Neuron (in vitro differentiated cells): ENCODE results near the gene FAM107A.

Experiments
- H2AFZ ChIP-seq: one replicate; pipeline ENCODE4 v1.6.1; 2013; ENCODE audit warnings: low read depth, mild to moderate bottlenecking, inconsistent platforms, low read length, moderate library complexity
- H3K27me3 ChIP-seq: one replicate; pipeline ENCODE4 v1.6.1; 2013; ENCODE audit warnings: low read length; ENCODE audit not compliant: insufficient read depth
- H3K36me3 ChIP-seq: one replicate; pipeline ENCODE4 v1.6.1; 2013; ENCODE audit warnings: low read length; ENCODE audit not compliant: insufficient read depth
- H3K4me1 ChIP-seq: one replicate; pipeline ENCODE4 v1.6.1; 2013; ENCODE audit warnings: low read length; ENCODE audit not compliant: insufficient read depth
- H3K4me3 ChIP-seq: 2 replicates; pipeline ENCODE4 v1.5.1; 2013; ENCODE audit warnings: mild to moderate bottlenecking, low read length, moderate library complexity
- H3K9me3 ChIP-seq: one replicate; pipeline ENCODE4 v1.6.1; 2013; ENCODE audit warnings: low read length

Gene FAM107A

DNA sequence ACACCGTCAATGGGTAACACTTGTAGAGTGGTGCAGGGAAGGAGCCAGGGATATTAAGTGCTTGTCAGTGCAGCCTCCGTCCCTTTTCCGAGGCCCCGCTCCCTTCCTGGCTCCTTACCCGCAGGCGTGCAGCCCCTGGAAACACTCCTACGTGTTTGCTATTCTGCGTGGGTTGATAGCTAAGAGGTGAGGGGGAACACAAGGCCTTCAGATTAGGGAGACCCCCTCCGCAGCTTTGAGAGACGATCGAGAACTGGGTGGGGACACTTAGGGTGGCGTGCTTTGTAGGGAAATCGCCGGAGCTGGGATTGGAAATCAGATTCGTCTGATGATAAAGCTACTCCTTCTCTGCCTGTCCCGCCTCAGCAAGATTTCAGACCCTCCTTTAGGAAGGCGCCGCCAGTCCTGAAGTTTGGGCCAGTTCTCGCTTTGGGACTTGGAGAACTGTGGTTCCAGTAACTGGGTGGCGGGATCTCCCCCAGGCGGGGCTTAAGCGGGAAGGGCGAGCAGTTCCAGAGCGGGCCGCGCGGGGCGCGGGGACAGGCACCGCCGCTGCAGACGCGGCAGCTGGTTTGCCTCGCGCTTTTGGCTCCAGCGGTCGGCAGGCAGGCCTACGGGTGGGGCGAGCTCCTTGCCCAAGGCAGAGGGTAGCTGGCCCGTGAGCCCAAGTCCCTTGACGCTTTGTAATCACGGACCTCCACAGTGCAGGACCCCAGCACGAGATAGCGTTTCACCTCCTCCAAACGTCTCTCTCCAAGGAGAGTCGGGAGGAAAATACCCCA lies 8.0 kb upstream of the FAM107A start:
- no peaks in the 10 kb centered on the region for H3K9me3 ChIP-seq
- H3K36me3 ChIP-seq, result no peaks in the 10 kb centered on the region
- H3K4me3 ChIP-seq, result no peak overlapping the region
- H3K4me1 ChIP-seq, result peaks cover 34% of the 10 kb centered on the region
- H3K27me3 ChIP-seq, result no peaks in the 10 kb centered on the region
- no peak overlapping the region for H2AFZ ChIP-seq

DNA sequence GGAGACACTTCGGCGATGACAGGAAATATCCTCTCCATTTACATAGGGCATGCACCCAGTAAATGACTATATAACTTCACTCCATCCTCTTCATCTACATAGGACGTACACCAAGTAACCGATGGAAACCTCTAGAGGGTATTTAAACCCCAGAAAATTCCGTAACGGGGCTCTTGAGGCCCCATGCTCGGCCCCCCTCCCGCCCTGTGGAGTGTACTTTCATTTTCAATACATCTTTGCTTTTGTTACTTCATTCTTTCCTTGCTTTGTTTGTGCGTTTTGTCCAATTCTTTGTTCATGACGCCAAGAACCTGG lies 7.5 kb upstream of the FAM107A start:
- Histone ChIP-seq H3K4me1 (peaks cover 37% of the 10 kb centered on the region), H3K9me3 (no peaks in the 10 kb centered on the region), H2AFZ (no peak overlapping the region), H3K36me3 (no peaks in the 10 kb centered on the region), H3K4me3 (no peak overlapping the region), H3K27me3 (no peaks in the 10 kb centered on the region)

- Histone ChIP-seq H3K9me3 (no peaks in the 10 kb centered on the region), H3K4me1 (peaks cover 39% of the 10 kb centered on the region), H2AFZ (no peak overlapping the region), H3K36me3 (no peaks in the 10 kb centered on the region), H3K4me3 (no peak overlapping the region), H3K27me3 (no peaks in the 10 kb centered on the region)
Measured at GRCh38 chr3:58581328-58582091, 4.3 kb upstream of the FAM107A start.

GRCh38 chr3:58580826-58581327 lies 3.7 kb upstream of the FAM107A start:
- no peaks in the 10 kb centered on the region for H3K27me3 ChIP-seq
- H3K4me1 ChIP-seq, result peaks cover 38% of the 10 kb centered on the region
- H3K4me3 ChIP-seq, result no peak overlapping the region
- no peaks in the 10 kb centered on the region for H3K36me3 ChIP-seq
- H3K9me3 ChIP-seq, result no peaks in the 10 kb centered on the region
- H2AFZ ChIP-seq, result no peak overlapping the region

DNA sequence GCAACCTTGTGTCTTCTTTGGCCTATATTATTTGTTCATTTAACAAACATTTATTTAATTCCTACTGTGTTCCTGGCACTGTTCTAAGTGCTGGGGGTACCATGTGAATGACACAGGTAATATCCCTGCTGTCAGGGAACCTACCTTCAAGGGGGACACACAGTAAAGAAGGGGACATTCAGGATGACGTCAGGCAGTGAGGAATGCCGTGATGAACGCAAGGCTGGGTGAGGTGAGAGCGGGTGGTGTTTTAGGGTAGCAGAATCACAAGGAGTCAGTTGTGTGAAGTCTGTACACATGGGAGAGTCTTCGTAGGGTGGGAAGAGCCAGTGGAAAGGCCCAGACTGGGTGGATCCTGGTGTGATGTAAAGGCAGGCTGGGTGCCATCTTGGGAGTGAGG lies 1.7 kb upstream of the FAM107A start:
- Histone ChIP-seq H3K27me3 (no peaks in the 10 kb centered on the region), H3K4me1 (peaks cover 38% of the 10 kb centered on the region), H3K9me3 (no peaks in the 10 kb centered on the region), H3K4me3 (no peak overlapping the region), H2AFZ (no peak overlapping the region), H3K36me3 (no peaks in the 10 kb centered on the region)

- Histone ChIP-seq H3K36me3 (no peaks in the 10 kb centered on the region), H3K27me3 (no peaks in the 10 kb centered on the region), H3K4me1 (peaks cover 23% of the 10 kb centered on the region), H3K9me3 (peaks cover 4% of the 10 kb centered on the region), H3K4me3 (no peak overlapping the region), H2AFZ (no peak overlapping the region)
Measured at GRCh38 chr3:58576716-58577115, 475 bp downstream of the FAM107A start.

- Histone ChIP-seq H3K27me3 (no peaks in the 10 kb centered on the region), H3K36me3 (no peaks in the 10 kb centered on the region), H3K9me3 (peaks cover 4% of the 10 kb centered on the region), H3K4me3 (no peak overlapping the region), H3K4me1 (peaks cover 21% of the 10 kb centered on the region), H2AFZ (no peak overlapping the region)
Measured at GRCh38 chr3:58575971-58576652, 1.1 kb downstream of the FAM107A start.

DNA sequence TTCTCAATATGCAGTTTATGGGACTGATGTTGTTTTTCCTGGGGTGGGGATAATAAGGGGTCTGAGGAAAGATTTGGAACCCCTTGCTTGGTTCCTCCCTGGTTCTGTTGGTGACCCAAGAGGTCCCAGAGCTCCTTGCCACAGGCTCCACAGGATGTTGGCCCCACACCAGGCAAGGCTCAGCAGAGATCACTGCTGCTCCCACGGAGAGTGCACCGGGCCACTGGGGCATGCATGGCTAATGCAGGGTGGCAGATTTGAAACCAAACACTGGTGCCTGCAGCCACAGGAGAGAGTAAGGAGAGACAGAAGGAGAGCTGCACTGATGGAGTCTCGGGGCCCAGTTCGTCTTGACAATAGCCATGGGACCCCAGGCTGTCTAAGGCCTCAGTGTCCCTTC lies 2.5 kb downstream of the FAM107A start:
- no peak overlapping the region for H2AFZ ChIP-seq
- peaks cover 7% of the 10 kb centered on the region for H3K4me1 ChIP-seq
- no peaks in the 10 kb centered on the region for H3K27me3 ChIP-seq
- peaks cover 4% of the 10 kb centered on the region for H3K9me3 ChIP-seq
- H3K4me3 ChIP-seq, result no peak overlapping the region
- H3K36me3 ChIP-seq, result no peaks in the 10 kb centered on the region

DNA sequence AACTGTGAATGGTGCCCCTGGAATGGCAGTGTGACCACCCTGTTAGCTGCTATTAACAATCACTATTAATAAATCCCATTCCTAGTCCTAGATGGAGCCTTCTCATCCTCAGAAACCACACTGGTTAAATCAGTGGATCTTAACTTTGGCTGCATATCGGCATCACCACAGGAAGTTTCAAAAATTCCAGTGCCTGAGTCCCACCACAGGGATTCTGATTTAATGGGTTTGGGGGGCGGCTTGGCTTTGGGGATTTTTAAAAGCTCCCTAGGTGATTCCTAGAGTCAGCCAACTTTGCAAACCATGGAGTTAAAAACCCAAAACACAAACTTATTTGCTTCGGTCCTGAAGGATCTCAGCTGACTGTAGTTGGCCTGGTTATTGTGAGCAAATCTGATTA lies 3.1 kb downstream of the FAM107A start:
- peaks cover 4% of the 10 kb centered on the region for H3K9me3 ChIP-seq
- H3K4me1 ChIP-seq, result peaks cover 7% of the 10 kb centered on the region
- H3K36me3 ChIP-seq, result no peaks in the 10 kb centered on the region
- H3K4me3 ChIP-seq, result no peak overlapping the region
- H3K27me3 ChIP-seq, result no peaks in the 10 kb centered on the region
- H2AFZ ChIP-seq, result no peak overlapping the region

DNA sequence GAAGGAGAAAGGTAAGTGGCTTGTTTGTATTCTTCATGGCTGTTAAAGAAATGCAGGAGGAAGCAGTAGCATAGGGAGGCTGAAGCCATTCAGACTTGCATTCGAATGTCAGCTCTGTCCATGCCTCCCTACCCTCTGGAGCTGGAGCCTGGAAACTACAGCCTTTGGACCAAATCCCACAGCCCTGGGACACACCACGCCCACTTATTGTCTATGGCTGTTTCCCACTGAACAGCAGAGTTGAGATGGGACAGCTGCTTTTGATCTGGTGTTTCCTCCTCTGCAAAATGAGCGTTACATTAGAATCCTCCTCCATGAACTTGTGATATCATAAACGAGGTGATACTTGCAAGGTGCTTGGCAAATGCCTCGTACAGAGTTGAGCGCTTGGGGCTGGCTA lies 3.6 kb downstream of the FAM107A start:
- no peak overlapping the region for H2AFZ ChIP-seq
- peaks cover 4% of the 10 kb centered on the region for H3K9me3 ChIP-seq
- peaks cover 7% of the 10 kb centered on the region for H3K4me1 ChIP-seq
- H3K36me3 ChIP-seq, result no peaks in the 10 kb centered on the region
- no peak overlapping the region for H3K4me3 ChIP-seq
- H3K27me3 ChIP-seq, result no peaks in the 10 kb centered on the region

DNA sequence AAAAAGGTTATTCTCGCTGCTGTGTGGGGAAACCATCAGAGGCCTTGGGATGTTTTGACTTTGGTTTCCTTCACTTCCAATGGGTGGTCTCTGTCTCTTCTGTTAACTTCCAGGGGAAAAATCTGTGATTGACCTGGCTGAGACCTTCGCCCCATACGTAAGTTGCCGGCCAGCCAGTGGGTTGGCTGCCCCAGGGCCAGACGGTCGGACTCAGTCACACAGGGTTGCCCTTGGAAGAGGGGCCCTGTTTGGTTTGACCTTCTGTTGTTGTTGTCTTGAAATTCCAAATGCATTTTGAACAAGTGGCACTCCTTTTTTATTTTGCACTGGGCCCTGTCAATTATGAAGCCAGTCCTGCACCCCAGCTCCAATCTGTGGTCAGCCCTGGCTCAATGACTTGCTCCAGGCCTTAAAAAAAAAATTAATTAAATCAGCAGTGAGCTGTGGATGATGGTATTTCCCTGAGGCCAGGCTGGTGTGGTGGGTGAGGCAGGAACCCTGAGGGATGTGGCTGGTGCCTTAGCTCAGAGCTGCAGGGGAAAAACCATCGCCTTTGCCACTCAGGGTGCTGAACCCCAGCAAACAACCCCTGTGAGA lies 4.5 kb downstream of the FAM107A start:
- Histone ChIP-seq H2AFZ (no peak overlapping the region), H3K4me3 (no peak overlapping the region), H3K4me1 (peaks cover 7% of the 10 kb centered on the region)

DNA sequence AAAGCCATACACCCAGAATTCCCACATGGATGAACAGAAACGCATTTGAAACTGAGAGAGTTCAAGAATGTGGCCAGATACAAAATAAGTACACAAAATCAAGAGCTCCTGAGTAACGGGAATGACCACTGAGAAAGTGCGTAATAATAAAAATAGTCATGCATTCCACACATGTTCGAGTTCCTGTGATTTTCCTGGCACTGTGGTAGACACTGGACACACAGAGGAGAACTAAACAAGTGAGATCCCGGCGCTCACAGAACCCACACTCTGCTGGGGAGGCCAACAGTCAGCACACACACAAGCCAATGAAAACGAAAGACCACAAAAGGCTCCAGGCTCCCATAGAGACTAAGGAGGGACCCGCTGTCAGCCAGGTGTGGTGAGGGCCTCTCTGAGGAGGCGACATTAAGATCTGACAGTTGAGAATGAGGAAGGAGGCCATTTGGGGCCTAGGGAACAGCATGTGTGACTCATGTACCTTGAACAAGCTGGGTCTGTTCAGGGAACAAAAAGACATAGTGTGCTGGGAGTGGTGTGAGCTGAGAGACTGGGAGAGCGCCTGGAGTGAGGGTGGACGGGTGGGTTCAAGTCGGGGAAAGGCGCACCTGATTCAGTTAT lies 5.1 kb downstream of the FAM107A start:
- Histone ChIP-seq H3K4me3 (no peak overlapping the region), H3K36me3 (no peaks in the 10 kb centered on the region), H3K9me3 (peaks cover 4% of the 10 kb centered on the region), H3K27me3 (no peaks in the 10 kb centered on the region), H3K4me1 (peaks cover 3% of the 10 kb centered on the region), H2AFZ (no peak overlapping the region)

More for the DNA sequence above, 4.5 kb downstream of the FAM107A start:
- Histone ChIP-seq H3K27me3 (no peaks in the 10 kb centered on the region), H3K36me3 (no peaks in the 10 kb centered on the region), H3K9me3 (peaks cover 4% of the 10 kb centered on the region)
